GM21526 (cell line): ENCODE measurements around the gene C5orf34.
A peak's percentile ranks its signal among the peaks of the same experiment; 100 is the strongest.
"Not testable (repeated sequence)": the region's sequence is repeated elsewhere in the genome, so short reads cannot be mapped to it uniquely, and the experiment has no call there.

Experiments used
- ATAC-seq: cut with Tn5 transposase; IDR thresholded peaks from one replicate; pipeline ENCODE4 v1.9.1; 2021; ENCODE audit warnings: moderate library complexity; ENCODE audit not compliant: unreplicated experiment, low FRiP score

C5orf34 gene, protein sequence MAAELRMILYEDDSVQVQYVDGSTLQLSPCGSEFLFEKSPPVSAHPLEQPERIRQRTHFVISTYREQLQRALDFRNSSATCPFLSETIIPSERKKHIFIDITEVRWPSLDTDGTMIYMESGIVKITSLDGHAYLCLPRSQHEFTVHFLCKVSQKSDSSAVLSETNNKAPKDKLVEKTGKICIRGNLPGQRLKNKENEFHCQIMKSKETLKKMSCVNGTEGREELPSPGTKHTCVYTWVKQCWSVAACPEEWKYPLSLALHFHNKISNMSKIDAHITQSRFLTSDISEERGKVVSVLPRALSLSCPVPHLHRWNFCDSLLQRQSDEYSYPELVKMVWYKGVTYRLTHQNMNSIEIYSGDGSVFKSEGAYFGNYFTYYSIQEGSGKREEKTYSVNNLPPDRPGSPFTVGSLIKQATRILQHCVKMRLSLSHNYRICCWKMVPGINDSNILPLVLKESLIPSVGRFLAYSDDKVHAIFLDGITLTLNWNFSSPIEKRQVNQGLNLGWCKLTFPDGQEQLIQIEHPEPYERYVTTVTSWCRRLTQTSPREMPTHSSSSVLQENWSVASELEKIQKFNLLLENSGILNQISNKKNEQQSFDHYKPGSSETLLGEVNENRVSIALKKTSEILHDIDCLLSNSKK

DNA sequence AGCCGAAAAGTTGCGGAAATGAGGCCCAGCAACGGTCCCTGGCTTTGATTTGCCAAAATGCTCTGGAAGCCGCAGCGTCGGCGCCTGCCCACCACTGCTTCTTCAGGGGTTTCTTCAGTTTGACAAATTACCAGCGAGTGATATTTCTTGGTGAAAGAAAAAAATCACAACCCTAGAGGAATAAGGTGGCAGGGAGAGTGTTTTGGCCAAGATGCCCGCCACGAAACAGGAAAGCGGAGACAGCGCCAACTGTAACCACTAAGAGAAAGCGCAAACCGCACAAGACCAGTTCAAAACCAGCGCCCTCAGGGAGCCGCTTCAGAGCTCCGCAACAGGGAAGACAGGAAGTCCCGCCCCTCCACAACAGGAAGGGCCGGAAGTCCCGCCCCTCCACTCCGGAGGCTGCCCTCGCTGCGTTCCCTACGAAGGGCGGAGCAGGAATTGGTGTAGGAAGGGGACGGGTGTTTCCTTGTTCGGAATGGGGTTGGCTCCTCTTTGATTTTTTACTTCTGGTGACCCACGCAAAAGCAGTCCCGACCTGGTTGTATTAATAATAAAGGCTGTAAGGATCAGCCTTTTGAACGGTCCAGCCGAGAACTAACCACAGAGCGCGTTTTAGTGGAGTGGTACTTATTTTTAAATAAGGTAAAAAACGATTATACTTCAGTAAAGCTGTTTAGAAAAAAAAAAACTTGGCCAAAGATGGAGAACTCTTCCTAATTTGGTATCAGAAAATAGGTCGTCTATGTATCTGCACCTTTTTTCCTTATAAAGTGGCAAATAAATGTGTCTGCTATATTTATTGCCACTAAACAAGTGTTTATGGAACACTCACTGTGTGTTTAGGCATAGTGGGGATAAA is at the start of gene C5orf34:
C5orf34 (minus strand) TSS at position 333 of the 862 bp plus-strand sequence. CDS start 5,809 bp downstream, outside the sequence.
- peak; percentile 98 for ATAC-seq

DNA sequence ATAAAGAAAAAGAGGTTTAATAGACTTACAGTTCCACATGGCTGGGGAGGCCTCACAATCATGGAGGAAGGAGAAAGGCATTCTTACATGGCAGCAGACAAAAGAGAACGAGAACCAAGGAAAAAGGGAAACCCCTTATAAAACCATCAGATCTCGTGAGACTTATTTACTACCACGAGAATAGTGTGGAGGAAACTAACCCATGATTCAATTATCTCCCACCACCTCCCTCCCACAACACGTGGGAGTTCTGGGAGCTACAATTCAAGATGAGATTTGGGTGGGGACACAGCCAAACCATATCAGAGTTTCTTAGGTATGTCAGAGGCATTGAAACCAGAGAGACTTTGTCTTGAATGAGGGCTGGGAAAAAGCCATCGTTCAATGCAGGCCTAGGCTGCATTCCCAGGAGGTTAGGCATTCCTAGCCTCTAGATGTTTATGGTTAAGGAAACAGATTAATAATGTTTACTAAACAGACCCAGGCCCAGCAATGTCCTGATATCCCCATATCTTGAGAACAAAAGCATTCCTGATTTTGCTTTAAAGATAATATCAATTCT is 49.4 kb upstream of the C5orf34 start:
- ATAC-seq: no peak

DNA sequence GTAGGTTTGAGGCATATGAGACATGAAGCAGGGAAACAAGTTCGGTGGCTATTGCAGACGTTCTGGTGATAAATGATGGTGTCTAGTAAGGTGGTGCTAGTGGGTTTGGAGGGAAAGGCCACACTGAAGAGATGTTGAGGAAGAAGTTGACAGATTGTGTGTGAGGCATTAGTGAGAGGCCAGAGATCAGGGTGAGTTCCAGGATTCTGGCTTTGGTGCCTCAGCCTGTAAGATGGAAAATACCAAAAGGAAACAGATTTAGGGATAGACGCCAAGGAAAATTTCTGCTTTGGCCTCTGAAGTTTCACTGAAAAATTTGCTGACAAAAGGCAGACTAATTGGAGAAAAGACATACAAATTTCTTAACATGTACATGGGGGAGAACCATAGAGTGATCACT is 48.4 kb upstream of the C5orf34 start:
- no peak for ATAC-seq

DNA sequence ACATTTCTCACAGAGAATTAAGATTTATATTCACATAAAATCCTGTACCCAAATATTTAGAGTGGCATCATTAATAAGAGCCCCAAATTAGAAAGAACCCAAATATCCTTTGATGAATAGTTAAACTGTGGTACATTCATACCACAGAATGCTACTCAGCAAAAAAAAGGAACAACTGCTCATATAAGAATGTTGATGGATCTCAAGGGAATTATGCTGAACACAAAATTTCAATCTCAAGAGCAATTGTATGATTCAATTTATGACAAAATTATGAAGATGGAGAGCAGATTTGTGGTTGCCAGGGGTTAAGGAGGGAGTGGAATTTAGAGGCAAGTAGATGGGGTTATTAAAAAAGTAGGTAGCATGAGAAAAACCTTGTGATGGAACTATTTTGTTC is 46.4 kb upstream of the C5orf34 start:
- ATAC-seq: no peak

DNA sequence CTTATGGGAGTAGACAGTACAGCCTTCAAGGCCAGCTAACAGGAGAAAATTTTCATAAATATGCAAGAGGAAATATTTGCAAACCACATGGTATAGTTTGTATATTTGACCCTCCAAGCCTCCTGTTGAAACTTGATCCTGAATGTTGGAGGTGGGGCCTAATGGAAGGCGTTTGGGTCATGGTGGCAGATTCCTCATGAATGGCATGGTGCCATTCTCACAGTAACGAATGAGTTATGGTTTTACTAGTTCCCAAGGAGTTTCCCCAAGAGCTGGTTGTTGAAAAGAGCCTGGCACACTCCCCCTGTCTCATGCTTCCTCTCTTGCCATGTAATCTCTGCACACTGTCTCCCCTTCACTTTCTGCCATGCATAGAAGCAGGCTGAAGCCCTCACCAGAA is 45.2 kb upstream of the C5orf34 start:
- no peak for ATAC-seq

DNA sequence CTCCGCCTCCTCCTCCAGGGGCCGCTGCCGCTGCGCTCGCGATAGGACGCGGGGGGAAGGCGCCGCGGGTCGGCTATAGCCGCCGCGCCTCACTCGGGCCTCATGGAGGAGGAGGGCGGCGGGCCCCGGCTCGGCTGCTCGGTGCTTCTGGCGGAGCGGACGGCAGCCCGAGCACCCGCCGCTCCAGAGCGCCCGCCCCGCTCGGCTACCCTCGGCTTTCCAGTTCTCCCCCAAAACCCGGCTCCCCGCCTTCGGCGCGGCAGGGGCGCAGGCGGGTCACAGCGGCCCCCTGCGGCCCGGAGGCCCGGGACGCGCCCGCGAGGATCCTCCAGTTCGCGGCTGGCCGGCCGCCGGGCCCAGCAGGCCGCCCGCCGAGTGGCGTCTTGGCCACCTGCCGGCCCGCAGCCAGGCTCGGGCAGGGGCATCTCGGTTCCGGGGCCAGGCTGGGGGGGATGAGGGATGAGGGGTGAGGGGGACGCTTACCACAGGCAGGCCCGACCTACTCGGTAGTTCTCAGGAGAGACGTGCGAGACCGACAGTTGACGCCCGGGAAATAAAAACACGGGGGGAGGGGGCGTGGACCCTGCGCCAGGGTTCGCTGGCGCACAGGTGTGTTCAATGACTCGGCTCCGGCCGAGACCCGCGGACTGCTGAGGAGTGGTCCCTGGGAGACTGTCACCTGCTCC is 42.1 kb upstream of the C5orf34 start, which contains the start of gene PAIP1:
PAIP1 (minus strand) TSS at position 221 of the 686 bp plus-strand sequence. CDS start 231 bp downstream, outside the sequence.
- ATAC-seq: peak; percentile 73

DNA sequence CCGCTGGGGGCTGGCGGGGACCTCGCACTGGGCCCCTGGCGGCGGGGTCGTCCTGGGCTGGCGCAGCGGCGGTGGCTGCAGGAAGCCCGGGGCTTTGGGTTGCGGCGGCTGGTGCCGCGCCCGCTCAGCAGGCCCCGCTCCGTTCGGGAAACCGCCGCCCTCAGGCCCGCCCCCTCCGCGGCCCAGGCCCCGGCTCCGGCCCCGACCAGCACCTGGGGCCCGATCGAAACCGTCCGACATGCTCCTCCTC is 41.6 kb upstream of the C5orf34 start:
- peak; percentile 91 for ATAC-seq

DNA sequence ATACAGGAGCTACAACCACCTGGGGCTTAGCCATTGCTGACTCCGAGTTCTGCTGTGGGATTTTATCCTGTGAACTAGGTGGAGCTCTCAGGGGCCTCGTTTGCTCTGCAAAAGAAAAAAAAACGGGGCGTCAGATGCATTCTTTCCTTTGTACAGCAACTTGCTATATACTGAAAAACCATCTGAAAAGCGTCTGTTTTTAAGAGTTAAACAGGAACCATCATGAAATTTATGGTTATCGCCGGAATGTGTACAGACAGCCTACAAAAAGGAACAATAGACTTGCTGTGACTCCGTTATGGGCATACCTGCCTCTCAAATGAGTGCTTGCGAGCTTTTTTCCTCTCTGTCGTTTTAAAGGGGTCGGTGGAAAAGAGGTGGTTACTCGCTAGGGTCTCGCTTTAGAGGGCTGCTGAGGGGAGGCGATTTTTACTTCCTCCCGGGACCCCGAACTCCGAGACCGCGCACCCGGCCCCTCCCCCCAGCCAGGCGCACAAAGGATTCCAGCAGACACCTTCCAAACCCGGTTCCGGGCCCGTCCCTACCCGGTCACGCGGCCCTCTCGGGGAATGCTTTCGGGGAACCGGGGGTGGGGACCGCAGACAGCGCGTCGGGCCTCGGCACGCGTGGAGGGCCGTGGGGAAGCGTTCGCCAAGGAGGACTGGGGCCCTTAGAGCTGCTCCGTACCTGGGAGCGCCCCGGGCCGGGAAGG is 41.1 kb upstream of the C5orf34 start:
- peak; percentile 28 for ATAC-seq

DNA sequence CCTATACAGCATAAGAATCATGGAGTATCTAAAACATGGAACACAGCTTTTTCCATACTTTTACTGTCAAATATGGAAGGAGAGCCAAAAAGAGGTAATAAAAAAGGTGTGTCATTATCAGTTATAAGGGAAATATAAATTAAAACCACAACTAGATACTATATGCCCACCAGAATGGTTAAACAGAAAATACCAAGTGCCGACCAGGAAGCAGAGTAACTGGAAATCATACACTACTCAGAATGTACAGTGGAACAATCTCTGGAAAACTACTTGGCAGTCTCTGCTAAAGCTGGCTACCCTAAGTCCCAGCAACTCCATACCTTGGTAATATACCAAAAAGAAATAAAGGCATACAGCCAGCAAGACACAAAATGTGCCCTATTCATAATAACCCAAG is 39.5 kb upstream of the C5orf34 start:
- ATAC-seq: no peak

DNA sequence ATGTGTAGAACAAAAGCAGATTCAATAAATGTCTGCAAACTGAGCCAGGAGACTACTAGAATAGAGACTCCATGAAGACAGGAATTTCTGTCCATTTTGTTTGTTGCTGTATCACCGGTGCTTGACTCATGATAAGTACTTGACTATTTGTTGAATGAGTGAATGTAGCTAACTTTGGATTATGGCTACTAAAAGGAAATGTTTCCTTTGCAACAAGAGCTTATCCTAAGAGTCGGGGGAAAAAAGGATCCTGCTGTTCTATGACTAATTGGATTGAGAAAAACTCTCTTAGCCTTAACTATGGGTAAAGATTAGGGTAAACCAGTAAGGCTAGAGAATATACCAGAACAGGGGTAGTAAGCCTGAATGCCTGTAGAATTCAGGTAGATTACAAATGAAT is 38.4 kb upstream of the C5orf34 start:
- ATAC-seq: no peak

DNA sequence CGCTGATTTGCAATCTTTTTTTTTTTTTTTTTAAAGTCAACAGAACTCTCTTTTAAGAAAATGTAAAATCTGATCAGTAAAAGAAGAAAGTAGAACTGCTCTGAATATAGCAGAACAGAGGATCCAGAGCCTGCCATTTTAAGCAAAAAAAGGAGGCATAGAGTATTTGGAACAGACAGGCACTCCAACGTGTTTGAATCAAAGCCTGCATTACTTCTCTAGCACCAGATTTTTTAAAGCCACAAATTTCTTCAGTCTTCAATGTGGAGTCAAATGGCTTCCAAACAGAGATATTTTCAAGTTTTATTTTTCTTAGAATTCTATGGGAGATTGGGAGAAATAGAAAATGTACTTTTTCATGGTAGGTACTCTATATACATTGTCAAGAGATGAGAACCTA is 36.8 kb upstream of the C5orf34 start:
- ATAC-seq: no peak

DNA sequence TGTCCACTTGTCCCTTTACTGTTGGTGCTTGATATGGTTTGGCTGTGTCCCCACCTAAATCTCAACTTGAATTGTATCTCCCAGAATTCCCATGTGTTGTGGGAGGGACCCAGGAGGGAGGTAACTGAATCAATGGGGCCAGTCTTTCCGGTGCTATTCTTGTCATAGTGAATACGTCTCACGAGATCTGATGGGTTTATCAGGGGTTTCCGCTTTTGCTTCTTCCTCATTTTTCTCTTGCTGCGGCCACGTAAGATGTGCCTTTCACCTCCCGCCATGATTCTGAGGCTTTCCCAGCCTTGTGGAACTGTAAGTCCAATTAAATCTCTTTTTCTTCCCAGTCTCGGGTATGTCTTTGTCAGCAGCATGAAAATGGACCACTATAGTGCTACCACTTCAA is 34.3 kb upstream of the C5orf34 start:
- not testable (repeated sequence) for ATAC-seq

DNA sequence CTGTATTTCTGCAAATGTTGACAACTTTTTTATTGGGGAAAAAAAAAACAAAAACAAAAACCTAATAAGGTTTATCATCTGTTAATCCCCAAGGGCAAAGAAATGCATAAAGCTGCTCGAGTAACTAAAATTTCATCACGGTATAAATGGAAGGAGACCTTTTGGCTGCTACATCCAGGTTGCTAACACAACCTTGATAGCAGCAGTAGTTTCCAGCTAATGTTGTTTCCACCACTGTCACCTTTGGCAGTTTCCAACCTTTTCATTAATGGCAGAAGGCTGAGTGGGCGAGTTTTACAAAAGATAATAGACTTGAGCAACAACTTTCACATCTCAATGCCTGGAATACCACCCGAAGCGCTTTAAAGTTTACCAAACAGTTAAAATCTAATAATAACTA is 33.4 kb upstream of the C5orf34 start:
- ATAC-seq: no peak

DNA sequence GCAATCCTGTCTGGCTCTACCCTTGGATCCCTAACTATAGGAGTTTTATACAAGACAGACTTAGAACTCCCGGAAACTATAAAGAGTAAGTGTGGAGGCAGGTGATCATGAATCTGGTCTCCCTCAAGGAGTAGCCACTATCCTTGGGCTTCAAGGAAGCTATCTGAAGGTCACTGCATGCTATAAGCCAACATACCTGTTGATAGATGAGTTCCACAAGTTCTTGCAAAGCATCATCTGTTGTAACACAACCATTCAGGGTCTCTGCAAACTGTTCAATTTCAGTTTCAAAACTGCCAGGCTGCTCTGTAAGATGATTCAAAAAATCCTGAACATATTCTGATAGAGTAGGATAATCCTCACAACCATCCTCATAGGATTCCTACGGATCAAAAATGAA is 32.6 kb upstream of the C5orf34 start:
- ATAC-seq: no peak

DNA sequence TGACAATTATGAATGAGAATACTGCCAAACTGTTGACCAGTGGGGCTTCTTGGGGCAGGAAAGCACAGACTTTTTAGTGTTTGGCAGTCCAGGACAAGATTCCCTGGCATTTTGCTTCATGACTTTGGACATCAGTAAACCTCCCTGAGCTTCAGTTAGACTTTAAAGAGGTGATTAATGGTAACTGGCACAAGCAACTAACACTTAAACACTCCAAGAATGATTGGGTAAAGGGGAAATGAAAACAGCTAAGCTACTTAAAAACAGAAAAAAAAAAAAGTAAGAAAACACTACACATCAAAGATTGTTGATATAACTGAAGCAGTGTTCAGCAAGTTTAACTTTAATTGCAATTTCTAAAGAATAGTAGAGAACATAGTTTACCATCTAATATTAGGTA is 28.5 kb upstream of the C5orf34 start:
- ATAC-seq: no peak

DNA sequence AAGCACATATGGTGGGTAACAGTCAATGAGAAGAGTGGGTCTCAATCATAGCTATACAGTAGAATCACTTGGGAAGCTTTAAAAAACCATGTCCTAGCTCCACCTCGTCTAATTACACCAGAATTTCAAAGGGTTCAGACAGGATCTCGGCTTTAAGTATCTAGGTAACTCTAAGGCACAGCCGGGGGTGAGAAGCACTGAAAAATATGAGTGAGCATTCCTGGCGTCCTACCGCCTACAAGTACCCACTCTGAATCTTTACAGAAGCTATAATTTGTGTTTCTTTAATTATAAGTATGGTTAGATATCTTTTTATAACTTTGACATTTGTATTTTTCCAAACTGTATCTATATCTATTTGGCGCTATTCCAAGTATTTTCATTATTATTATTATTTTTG is 25.8 kb upstream of the C5orf34 start:
- no peak for ATAC-seq

DNA sequence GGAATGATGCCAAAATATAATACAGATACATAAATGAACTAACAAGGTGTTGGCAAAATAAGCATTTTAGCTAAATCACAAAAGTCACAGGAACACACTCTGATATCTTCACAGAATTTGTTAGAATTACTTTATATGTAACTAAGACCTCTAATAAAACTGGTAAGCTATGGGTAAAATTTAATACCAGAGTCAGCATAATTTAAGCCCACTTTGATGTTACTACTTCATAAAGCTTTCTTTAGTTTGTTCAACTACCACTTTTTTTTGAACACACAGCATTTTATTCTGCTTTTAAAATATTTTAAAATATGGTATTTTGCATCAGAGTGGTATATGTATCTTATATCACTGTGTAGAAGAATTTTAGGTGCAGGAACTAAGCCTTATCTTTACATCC is 22.0 kb upstream of the C5orf34 start:
- ATAC-seq: no peak

DNA sequence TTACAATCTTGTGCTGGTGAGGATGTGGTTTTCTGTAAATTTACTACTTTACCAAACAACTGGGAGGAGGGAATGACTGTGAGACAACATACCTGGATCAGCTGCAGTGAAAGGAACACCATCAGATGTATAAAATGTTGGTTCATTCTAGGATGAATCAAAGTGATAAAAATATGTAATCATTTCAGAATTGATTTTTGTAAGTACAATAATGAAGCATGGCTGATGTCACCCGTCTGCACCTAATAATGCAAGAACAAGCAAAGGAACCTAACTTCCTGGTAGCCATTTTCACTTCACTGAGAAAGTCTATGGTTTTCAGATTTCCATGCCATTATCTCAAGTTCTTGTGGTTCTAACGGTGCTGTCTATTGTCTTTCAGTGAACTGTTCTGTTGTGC is 18.7 kb upstream of the C5orf34 start:
- no peak for ATAC-seq

DNA sequence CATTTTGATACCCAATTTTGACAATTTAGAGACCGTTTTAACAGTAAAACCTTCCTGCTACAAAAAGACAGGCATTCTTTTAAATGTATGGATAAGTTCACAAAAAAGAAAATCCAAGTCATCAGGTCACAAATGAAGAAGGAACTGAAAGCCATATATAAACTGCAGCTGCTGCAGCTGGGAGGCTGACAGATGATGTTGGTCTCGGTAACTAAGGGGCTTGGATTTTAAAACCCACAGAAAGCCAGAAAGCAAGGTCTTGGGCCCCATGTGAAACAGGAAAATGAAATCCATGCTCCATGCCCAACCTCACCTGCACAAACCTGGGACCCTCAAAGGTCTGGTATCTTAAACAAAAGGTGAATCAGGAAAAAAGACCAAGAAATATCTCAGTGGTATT is 15.7 kb upstream of the C5orf34 start:
- peak; percentile 65 for ATAC-seq

DNA sequence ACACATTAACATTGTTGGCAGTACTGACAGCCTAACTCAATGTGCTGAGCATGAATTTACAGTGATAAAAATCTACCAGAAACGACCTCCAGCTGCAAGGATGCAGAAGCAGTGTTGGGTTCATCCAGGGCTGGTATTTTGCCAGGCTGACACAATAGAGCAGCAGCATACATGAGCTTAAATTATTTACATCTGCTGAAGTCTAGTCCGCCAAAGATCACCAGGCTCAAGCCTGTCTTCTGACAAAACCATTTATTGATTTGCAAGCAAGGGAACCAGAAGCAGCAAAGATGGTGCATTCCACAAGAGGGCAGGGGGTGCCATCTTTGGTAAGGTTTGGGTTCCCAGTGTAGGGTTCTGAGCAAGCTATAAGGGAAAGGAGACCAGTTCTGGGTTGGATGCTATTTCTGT is 8.7 kb upstream of the C5orf34 start:
- ATAC-seq: no peak
